GM21723 (cell line): Measurements from ENCODE around the gene HSPA12A.

Experiments
- ATAC-seq: cut with Tn5 transposase; IDR thresholded peaks from one replicate; pipeline ENCODE4 v1.9.1; 2021; ENCODE audit warnings: mild to moderate bottlenecking, moderate library complexity; ENCODE audit not compliant: unreplicated experiment

The HSPA12A gene

DNA sequence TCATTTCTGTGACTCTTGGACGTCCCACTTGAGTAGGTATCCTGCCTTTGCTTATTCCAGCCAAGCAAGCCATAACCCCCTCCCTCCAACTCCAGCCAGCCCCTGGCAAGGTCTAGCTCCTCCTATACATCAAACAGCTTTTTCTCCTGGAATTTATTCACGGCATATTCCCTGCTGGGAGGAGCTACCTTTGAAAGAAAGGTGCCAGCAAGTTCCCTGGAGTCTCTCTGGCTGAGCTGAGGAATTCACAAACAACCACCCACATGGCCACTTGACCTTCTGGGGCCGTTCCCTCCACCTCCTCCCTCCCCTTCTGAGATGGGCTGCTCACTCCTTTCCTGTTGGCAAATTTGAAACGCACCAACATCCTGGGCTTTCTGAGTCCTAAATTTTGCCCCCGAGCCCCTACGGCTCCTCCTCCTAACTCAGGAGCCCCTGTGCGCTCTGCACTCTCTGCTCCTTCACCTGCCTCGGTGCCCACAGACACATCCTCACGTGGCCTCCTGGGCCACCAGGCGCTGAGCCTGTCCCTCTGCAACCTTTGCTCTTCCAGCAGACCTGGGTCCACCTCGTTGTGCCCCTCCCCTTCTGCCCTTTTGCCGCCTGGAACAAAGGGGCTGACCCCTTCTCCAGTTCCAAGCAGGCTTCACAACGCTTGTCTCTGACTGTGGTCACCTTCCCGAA is 48.0 kb downstream of the HSPA12A start:
- ATAC-seq: no peak

DNA sequence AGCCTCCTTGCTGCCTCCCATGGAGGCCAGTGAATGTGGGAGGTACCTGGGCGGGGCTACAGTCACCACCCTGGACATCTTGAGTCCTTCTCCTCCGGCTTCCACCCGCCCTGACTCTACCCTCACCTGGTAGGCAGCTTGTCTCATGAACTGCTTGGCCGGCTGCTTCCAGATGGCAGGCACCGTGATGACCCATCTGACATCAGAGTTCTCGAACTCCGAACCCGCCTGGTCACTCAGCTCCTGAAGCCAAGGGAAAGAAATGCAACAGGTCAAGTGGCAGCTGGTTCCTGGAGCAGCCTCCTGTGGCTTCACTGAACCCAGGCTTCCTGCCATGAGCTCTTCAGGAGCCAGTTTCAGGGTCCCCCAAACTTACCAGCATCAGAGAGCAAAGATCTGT is 50.1 kb downstream of the HSPA12A start:
- no peak for ATAC-seq

DNA sequence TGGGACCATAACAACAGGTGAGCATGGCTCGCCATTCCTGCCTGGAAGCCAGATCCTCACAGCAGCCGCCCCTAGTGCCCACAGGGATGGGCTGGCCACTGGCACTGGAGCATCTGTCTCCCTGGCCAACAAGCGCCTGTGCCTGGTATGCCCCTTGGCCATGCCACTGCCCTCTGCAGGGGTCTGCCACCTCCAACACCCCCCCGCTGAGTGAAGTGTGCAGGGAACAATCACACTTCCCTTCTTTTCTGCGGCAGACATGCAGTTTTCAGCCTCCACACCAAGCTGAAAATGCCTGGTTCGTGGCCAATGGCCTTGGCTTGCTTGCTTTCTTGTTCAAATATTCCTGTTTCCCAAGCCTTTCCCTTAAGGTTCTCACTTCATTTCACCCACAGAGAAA is 50.7 kb downstream of the HSPA12A start:
- ATAC-seq: no peak

DNA sequence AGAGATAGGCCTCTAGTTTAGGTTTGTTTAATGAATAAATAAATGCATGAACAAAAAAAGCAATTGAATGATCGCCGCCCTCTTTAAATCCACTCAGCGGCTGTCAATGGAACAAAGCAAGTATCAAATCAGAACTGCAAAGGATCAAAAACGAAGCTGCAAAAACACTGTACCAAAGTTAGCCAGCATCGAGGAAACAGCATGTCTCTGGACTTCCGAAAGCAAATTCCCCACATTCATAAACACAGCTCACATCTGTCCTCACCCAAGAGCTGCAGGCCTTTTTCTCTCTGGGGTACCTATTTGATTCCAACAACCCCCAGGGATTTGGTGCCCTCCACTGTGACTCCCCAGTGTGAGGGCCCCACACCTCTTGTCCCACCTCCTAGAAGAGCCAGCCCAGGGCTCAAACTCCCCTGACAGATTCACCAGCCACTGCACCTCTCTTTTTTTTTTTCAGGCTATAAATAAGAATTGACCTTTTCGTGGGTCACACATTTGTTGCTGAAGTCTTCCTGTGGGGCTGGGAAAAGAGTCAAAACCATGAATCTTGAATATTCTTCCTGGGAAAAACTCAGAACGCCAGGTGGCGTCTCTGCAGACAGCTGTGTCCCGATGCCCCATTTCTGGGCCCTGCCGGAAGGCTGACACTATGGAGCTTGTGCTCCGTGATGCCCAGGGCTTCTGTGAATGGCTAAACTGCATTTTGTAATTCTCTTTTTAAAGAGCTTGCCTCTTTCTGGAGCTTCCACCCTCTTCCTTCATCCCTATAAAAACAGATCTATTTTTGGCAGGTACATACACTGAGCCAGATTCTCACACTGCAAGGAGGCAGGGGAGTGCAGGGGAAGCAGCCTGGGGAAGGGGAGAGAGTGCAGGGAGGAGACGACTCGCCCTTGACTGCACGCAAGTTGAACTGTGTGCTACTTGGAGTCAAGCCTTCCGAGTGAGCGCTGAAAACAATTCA is 51.7 kb downstream of the HSPA12A start:
- no peak for ATAC-seq

DNA sequence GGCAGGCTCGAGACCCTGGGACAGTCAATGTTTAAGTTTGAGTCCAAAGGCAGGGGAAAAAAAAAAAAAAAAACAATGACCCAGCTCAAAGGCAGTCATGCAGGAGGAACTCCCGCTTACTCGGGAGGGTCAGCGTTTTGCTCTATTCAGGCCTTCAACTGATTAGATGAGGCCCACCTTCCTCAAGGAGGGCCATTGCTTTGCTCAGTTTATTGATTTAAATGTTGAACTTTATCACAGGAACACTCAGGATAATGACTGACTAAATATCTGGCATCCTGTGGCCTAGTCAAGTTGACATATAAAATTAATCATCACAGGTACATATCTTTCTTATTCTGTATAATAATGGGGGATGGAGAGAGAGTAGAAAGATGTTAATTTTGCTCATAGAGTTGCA is 52.6 kb downstream of the HSPA12A start:
- ATAC-seq: no peak

DNA sequence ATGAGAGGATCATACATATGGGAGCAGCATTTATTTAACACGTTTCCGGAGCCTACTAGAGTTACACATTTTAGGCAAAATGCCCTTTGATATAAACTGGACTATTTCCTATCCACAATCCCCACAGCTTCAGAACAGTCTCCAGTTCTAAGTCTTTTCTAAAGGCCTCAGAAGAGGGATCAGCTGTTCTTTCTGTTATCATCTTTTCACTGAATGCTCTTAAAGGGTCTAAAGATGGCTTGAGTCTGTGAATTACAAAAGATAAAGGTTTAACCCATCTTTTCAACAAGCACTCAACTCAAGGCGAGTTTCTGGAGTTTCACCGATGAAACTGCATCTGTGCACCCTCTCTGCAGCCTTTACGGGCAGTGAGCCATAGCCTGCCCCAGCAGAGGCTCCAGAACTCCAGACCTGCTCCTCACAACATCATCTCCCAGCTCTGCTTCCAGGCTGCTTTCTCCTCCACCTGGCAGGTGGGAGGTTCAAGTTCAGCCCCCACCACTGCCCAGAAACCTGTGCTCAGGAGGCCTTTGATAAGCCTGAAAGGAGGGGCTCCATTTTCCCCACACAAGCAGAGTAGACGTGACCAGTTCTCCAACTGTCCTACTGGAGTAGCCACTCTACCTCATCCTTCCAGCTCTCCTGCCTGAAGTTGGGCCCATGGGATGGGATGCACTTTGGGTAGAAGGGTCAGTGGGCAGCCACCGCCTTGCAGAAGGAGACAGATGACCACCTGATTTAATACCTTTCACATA is 53.4 kb downstream of the HSPA12A start:
- ATAC-seq: no peak

DNA sequence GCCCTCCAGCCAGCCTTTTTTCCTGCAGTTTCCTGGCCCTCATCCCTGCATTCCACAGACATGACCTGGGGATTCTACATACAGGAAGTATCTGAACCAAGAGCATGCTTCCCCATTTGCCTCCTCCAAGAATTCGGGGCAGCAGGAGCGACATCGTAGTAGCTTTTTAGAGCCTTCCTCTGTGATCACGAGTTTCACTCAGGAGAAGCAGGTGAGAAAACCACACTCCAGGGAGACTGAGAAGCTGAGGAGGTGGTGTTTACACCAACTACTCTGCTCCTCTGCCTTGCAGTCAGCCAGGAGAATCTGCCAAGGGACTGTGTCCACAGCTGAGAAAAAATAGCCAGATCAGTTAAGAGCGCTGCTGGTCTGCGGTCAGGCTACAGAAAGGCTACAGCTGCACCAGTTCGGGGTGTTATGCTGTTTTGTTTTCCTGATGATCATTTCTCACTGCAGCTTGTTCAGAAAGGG is 54.1 kb downstream of the HSPA12A start:
- no peak for ATAC-seq

DNA sequence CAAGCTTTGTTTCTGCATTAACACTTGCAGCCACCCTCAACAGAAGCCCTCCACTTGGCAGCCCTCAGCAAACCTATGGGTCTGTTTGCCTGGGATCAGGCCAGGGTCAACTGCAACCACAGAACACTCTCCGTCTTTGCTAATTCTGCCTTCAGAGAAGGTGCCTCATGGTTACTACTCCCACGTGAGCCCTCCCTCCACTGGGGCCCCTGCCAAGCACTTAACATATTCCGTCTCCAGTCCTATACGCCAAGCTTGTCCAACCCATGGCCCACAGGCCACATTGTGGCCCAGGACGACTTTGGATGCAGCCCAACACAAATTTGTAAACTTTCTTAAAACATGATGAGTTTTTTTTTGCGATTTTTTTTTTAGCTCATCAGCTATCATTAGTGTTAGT is 54.7 kb downstream of the HSPA12A start:
- no peak for ATAC-seq

DNA sequence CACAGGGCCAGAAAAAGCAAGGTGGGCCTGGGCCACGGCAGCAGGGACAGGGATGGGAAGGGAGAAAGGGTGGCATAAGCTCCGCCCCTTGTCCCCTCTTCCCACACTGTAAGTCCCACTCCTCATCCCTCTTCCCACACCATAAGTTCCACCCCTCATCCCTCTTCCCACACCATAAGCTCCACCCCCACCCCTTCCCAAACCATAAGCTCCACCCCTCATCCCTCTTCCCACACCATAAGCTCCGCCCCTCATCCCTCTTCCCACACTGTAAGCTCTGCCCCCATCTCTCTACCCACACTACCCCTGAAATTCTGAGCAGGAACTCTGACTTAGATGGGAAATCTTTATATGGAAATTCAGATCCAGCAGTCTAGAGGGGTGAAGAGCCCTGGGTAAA is 55.7 kb downstream of the HSPA12A start:
- ATAC-seq: no peak

DNA sequence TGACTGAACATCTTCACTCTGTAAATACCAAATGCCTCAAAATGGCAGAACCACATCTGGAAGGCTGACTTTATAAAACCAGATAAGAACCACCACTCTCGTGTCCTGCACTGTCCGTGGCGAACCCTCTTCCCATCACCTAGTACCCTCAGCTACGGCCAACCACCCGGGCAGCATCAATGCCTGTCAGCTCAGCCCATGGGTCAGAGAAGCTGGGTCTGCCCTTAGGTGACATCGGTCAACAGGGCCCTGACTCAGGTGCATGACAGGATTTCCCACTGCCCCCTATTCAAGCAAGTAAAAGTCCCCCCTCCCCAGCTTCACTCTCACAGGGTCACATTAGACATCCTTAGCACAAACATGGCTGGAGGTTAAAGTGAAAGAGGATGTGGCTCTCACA is 56.6 kb downstream of the HSPA12A start:
- no peak for ATAC-seq

DNA sequence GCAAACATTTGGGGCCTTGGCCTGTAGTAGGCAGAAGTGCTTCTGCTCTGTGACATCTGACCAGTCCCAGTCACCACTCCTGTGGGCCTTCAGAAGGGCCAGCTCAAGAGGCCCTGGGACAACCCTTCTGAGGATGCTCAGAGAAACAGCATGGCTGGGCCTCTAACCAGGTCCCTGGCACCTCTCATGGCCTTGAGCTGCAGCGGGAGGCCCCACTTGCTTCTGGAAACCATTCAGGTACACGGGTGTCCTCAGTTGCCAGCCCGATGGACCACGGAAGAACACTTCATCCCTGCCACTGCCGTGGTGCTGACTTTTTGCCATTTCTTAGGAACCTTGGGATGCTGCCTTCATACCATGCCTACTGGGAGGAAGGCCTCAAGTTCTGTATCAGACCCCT is 57.6 kb downstream of the HSPA12A start:
- ATAC-seq: no peak

DNA sequence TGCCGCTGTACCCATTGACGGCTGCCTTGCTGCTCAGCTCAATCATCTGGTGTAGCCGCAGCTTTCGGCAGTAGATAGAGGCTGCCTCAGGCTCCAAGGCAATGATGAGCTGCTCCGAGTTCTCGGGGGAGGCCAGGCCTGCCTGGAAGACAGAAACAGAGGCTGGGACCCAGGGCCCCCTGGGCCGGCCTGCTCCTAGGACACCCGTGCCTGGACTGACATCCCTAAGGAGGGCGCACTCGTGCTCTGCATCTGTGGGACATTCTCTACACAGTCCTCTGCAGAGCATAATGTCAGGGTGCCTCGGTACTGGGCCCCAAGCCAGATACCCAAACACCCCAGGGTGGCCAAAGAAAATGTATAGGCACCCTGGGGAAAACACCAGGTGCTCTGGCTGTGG is 58.5 kb downstream of the HSPA12A start:
- no peak for ATAC-seq

DNA sequence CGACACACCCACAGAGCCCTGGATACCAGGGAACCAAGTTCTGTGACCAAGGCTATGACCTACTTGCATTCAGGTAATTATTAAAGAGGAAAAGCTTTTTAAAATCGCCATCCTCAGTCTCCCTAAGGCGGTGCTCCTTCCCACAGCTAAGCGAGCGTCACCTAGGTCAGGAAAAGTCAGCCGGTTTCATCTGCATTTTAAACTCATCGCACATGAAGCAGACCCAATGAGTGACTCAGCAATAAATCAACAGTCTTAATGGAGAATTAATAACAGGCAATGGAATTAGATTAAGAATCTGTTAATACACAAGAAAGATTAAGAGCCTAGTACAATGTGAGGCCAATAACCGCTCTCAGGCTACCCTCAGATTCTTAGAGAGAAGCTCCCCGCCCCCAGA is 59.2 kb downstream of the HSPA12A start:
- ATAC-seq: no peak

DNA sequence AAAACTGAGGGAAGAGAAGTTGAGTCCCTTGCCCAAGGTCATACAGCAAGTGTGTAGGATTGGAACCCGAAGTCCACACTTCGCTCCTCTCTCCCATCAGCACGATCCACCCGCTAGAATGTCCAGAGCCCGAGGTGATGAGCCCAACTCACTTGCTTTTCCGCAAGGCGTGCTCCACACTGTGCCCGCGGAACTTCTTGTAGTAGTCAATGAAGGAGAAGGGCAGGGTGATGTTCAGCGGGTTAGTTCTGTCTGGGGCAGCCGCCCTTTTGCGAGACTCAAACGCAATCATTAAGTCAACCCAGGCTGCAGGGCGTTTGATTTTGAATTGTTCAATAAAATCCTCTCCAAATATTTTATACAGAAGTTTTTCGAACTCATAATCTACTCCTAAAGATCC is 63.0 kb downstream of the HSPA12A start:
- no peak for ATAC-seq

DNA sequence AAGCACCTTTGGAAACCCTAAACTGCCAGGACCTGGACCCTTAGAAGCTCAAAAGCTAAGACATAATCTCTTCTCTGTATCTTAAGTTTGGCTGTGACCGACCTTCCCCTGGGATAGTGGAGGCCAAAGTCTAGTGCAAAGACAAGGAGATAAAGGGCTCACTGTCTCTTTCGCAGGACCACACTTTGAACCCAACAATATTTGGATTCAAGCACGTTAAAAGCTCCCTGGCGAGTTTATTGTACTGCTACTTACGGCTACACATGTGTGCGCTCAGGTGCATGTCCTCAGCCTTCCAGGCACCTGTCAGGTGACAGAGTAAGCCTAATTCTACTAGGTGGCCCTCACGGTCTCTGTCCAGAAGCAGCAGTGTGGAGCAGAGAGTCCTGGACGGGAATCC is 65.7 kb downstream of the HSPA12A start:
- ATAC-seq: no peak

DNA sequence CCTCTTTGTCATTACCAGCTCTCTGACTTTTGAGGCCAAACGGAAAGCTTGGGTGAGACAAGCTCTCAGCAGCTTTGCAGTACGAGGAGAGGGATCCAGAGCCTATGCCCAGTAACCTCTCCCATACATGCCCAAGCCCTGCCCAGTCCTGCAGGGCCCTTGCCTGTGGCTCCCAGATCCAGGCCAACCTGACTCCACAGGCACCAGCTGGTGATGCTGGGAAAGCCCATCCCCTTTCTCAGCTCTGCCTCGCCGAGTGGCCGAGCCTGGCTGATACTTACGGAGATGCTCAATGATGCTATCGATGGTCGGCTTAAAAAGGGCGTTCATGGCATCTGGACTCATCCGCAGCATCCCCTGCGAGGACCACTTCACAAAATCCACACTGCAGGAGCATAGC is 66.2 kb downstream of the HSPA12A start:
- ATAC-seq: no peak

DNA sequence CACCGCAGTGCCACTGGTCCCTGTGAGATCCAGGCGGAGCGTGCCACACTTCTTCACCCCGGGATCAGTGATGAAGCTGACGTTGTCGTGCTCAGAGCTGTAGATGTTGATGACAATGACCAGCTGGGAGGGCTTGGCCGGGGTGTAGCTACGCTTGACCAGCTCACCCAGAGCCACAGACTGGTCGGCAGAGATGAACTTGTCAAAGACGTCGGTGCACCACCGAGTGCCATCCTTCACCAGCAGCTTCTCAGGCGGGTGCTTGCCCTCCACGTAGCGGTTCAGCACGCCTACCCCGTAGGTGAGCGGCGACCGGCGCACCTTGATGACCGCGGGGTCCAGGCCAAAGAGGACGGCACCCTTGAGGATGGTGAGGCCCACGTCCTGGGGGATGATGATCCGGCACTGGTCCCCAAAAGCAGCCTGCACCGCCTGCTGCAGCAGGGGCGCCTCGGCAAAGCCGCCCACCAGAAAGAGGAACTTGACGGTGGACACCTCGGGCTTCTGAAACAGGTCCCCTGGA is 67.4 kb downstream of the HSPA12A start:
- no peak for ATAC-seq

DNA sequence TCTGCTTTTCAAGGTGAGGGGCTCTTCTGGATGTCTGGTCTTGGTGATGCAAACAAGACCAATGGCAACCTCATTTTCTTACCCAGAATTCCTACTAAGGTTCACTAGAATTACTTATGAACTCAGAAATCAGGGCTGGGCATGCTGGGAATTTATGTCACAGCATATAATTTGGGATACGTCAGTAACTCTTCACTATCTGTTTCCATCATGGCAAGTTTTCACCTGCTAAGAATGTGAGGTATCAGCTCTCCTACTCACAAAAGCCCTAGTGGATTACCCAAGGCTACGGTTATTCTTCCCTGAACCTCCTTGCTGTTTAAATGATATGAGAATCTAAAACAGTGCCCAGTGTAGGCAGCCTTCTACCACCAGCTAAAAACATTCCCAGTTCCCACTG is 68.5 kb downstream of the HSPA12A start:
- no peak for ATAC-seq

DNA sequence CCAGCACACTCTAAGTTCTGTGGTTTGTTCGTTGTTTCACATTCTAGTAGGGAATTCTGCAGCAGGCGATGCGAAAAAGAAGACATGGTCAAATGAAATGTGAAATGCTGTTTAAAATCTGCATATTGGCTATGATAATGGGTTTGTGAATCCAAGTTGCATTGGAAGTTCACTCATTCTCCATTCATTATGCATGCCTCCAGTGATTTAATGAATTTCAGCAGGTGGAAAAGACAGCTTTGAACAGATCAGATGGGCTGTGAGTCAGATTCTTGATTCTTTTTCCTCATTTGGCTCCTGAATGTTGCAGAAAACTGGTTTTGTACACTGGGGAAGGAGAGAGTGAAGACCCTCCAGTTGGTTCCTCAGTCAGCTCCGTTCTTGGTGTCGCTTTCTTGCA is 69.5 kb downstream of the HSPA12A start:
- ATAC-seq: no peak

DNA sequence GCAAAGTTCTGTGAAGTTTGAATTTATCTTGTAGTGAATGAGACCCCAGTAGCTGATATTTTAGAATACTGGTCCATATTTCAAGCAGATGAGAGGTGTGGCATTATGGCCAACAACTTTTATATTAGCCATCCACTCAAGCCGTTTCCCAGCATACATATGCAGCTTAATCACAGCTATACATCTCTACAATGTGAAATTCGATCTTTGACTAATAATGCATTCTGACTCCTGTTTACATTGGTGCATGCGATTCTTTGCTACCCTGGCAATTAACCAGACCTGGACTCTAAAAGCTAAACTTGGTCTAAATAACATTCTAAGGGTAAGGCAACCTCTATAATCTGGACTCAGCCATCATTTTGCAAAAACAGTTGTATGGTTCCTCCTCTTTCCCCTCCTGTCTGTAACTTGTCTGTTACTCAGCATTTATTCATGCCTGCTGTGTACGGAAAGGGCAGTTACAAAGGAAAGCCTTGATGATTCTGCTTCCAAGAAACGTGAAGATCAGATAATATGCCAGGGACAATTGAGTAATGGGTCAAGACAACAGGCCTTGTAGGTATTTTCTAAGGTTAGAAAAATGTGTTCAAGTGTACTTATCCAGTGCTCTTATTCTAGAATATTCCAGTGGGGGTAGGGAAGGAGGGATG is 71.0 kb downstream of the HSPA12A start:
- no peak for ATAC-seq

DNA sequence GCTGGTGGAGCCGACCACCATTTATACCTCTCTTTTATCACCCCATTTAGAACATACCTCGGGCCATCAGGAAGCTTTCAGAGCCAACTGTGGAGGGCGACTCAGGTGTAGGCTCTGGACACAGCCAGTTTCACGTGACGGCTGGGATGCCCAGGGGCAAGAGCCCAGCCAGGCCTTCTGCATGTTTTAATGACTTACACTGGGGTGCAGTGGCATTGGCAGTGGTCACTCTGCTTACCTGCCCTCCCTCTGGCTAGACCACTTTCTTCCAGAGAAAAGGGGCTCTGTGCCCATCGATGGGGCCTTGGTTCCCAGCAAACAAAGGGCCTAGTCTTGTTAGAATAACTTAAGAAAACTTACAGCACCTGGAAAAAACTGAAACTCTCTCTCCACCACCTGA is 71.7 kb downstream of the HSPA12A start:
- ATAC-seq: no peak
